HG02938 (cell line): ENCODE measurements around the gene PLXNA4.
"Not testable (repeated sequence)": the region's sequence is repeated elsewhere in the genome, so short reads cannot be mapped to it uniquely, and the experiment has no call there.

Experiments used
- ATAC-seq: cut with Tn5 transposase; IDR thresholded peaks from one replicate; pipeline ENCODE4 v1.9.1; 2021; ENCODE audit warnings: mild to moderate bottlenecking, moderate library complexity; ENCODE audit not compliant: unreplicated experiment

The PLXNA4 gene, protein sequence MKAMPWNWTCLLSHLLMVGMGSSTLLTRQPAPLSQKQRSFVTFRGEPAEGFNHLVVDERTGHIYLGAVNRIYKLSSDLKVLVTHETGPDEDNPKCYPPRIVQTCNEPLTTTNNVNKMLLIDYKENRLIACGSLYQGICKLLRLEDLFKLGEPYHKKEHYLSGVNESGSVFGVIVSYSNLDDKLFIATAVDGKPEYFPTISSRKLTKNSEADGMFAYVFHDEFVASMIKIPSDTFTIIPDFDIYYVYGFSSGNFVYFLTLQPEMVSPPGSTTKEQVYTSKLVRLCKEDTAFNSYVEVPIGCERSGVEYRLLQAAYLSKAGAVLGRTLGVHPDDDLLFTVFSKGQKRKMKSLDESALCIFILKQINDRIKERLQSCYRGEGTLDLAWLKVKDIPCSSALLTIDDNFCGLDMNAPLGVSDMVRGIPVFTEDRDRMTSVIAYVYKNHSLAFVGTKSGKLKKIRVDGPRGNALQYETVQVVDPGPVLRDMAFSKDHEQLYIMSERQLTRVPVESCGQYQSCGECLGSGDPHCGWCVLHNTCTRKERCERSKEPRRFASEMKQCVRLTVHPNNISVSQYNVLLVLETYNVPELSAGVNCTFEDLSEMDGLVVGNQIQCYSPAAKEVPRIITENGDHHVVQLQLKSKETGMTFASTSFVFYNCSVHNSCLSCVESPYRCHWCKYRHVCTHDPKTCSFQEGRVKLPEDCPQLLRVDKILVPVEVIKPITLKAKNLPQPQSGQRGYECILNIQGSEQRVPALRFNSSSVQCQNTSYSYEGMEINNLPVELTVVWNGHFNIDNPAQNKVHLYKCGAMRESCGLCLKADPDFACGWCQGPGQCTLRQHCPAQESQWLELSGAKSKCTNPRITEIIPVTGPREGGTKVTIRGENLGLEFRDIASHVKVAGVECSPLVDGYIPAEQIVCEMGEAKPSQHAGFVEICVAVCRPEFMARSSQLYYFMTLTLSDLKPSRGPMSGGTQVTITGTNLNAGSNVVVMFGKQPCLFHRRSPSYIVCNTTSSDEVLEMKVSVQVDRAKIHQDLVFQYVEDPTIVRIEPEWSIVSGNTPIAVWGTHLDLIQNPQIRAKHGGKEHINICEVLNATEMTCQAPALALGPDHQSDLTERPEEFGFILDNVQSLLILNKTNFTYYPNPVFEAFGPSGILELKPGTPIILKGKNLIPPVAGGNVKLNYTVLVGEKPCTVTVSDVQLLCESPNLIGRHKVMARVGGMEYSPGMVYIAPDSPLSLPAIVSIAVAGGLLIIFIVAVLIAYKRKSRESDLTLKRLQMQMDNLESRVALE (N-terminal part only)

GRCh38 chr7:132575982-132576720 is at the start of gene PLXNA4:
Gene PLXNA4, minus strand, starts transcription at chr7:132576470. Its CDS starts 67,777 bp downstream, at chr7:132508693.
- ATAC-seq: no peak

GRCh38 chr7:132625651-132626050 is 49.4 kb upstream of the PLXNA4 start:
- ATAC-seq: no peak

GRCh38 chr7:132622081-132622480 is 45.8 kb upstream of the PLXNA4 start:
- ATAC-seq: no peak

GRCh38 chr7:132619967-132620366 is 43.7 kb upstream of the PLXNA4 start:
- ATAC-seq: no peak

DNA sequence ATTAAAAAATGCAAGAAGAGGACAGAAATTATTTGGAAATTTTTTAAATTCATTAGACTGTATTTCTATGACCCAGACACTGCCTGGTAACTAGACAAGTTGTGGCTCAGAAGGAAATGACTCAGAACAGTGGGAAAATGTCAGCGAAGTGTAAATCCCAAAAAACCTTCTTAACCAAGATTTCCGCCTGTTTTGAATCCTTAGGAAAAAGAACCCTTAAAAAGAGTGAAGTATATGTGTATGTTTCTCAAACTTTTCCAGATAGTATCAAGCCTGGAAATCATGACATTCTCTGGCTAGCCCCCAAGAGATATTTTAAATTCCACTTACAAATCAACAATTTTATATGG is 42.7 kb upstream of the PLXNA4 start:
- ATAC-seq: no peak

DNA sequence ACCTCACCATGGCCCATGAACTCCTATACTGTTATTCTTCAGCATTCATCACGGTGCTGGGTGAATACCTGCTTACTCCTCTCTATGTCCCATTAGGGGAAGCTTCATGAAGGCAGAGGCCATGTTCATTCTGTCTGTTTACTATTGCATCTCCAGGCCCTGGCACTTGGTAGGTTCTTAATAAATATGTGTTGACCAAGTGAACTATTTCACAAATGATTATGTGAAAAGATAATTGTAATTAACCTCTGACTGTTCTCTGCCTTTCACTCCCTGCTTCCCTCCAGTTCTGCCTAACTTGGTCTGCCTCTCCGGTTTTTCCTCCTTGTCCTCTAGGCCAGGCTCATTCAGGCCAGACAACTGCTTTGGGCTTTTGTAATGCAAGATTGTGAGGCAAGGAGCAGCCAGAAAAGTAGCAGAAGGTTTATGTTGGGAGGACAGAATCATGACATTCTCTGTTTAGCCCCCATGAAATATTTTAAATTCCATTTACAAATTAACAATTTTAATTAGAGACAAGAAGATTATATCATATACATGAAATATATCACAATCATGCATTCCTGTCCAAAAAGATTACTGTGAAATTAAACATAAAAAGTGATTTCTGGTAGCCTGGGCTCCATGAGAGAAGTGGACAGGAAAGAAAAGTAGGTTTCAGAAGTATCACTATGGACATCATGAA is 42.1 kb upstream of the PLXNA4 start:
- no peak for ATAC-seq

GRCh38 chr7:132614428-132615318 is 38.4 kb upstream of the PLXNA4 start:
- ATAC-seq: no peak

- no peak for ATAC-seq
These were observed 37.5 kb upstream of the PLXNA4 start for GRCh38 chr7:132613737-132614136.

- no peak for ATAC-seq
These were observed 34.7 kb upstream of the PLXNA4 start for GRCh38 chr7:132610995-132611394.

DNA sequence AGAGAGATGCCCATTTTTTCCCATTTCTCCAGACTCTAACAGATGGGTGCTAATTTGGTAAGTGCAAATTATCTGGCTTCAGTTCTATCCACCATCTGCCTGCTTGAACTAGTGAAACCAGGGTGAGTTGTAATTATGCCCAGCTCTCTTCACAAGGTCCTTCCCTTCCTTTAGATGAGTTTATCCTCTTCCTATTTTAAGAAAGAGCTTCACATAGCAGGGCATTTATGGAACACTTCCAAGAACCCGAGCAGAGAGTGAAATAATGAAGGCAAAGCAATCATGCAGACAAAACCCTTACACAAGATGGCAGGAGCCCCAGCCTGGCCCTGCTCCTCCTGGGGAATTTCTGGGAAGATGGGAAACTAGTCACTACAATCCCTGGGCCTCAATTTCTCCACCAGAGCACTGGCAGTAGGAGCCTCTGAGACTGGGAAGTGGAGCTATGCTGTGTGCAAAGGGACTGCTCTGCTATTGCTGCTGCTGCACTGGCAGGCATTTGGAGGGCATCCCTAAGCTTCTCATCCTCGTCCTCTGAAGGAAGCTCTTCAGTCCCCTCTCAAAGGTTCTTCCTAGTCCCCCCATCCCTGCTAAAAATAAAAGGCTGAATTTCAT is 33.7 kb upstream of the PLXNA4 start:
- no peak for ATAC-seq

- ATAC-seq: no peak
These were observed 33.0 kb upstream of the PLXNA4 start for GRCh38 chr7:132609222-132609621.

DNA sequence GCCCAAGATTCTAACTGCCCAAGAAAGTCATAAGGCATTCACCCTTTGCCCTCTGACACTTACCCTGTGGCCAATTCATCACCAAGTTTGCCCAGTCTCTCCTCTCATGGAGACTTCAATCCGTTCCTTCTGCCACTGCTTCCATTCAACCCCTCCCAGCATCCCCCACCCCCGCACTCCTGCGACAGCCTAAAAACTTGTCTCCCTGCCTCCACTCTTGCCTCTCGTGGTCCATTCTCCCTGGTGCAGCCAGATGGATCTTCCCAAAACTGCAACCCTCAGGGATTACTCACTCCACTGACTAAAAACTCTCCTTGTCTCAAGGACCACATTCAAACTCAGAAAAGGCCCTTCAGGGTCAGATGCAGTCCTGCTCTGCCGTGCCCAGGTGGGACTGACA is 32.3 kb upstream of the PLXNA4 start:
- ATAC-seq: no peak

- no peak for ATAC-seq
These were observed 31.4 kb upstream of the PLXNA4 start for GRCh38 chr7:132607656-132608055.

DNA sequence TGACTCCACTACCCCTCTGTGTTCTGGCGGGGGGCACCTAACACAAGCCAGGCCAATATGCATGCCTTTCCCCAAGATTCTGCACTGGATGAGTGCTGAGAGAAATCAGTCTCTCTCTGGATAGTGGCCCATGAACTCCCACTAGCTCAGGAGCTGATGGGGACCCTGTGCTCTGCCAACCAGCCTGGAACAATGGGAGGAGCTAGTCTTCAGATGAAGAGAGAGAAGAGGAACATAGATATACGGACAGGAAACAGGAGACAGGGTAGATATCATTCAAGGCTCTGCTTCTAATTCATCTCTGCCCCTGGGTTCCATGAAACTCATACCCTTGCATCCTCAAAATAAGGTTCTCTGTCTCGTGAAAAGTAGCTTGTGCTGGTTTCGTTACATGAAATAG is 27.9 kb upstream of the PLXNA4 start:
- no peak for ATAC-seq

GRCh38 chr7:132603220-132603833 is 27.1 kb upstream of the PLXNA4 start:
- ATAC-seq: no peak

- no peak for ATAC-seq
These were observed 25.5 kb upstream of the PLXNA4 start for GRCh38 chr7:132601783-132602182.

GRCh38 chr7:132596588-132596987 is 20.3 kb upstream of the PLXNA4 start:
- no peak for ATAC-seq

DNA sequence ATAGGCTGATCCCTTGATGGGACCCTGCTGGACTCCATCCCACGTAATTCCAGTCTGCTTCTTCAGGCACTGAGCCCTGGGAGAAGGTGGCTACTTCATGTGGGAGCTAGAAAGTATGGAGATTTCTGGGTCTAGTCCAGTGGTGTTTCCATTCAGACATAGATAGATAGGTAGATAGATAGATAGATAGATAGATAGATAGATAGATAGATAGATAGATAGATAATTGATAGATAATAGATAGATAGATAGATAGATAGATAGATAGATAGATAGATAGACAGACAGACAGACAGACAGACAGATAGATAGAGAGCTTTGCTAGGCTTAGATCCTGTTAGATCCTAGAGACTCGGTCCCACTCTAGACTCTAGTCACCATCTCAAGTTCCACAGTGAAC is 18.5 kb upstream of the PLXNA4 start:
- ATAC-seq: not testable (repeated sequence)
